DND-41 (cell line): ENCODE results near the gene TMEM62.

Experiments
- EZH2 ChIP-seq: IDR thresholded peaks from 3 replicates; pipeline ENCODE4 v1.6.1; 2012; ENCODE audit warnings: borderline replicate concordance, low read depth, mild to moderate bottlenecking, moderate library complexity, low read length, inconsistent platforms; ENCODE audit not compliant: severe bottlenecking
- TF ChIP-seq, protein P1 (sequence below): IDR thresholded peaks from 2 replicates; pipeline ENCODE4 v1.5.1; 2012; ENCODE audit warnings: borderline replicate concordance, low read length, moderate library complexity, mild to moderate bottlenecking; ENCODE audit not compliant: poor library complexity, severe bottlenecking; ENCODE audit errors: extremely low read depth

DNA sequence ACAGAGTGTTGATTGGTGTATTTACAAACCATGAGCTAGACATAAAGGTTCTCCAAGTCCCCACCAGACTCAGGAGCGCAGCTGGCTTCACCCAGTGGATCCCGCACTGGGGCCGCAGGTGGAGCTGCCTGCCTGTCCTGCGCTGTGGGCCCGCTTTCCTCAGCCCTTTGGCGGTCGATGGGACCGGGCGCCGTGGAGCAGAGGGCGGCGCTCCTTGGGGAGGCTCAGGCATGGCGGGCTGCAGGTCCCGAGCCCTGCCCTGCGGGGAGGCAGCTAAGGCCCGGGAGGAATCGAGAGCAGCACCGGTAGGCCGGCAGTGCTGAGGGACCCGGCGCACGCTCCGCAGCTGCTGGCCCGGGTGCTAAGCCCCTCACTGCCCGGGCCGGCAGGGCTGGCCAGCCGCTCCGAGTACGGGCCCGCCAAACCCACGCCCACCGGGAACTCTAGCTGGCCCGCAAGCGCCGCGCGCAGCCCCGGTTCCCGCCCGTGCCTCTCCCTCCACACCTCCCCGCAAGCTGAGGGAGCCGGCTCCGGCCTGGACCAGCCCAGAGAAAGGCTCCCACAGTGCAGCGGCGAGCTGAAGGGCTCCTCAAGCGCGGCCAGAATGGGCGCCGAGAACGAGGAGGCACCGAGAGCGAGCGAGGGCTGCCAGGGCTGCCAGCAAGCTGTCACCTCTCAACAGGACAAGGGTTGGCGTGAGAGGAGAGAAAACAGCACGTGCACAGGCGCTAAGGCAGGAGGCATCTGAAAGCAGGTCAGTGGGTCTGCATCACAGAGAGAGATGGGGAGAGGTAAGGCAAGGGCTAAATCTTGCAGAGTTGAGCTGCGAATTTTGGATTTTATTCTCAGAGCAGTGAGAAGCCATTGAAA is 93.3 kb downstream of the TMEM62 start:
- TF ChIP-seq, protein P1, sequence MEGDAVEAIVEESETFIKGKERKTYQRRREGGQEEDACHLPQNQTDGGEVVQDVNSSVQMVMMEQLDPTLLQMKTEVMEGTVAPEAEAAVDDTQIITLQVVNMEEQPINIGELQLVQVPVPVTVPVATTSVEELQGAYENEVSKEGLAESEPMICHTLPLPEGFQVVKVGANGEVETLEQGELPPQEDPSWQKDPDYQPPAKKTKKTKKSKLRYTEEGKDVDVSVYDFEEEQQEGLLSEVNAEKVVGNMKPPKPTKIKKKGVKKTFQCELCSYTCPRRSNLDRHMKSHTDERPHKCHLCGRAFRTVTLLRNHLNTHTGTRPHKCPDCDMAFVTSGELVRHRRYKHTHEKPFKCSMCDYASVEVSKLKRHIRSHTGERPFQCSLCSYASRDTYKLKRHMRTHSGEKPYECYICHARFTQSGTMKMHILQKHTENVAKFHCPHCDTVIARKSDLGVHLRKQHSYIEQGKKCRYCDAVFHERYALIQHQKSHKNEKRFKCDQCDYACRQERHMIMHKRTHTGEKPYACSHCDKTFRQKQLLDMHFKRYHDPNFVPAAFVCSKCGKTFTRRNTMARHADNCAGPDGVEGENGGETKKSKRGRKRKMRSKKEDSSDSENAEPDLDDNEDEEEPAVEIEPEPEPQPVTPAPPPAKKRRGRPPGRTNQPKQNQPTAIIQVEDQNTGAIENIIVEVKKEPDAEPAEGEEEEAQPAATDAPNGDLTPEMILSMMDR, result no peak
- no peak for TF ChIP-seq EZH2
